A673 (cell line): ENCODE results near the gene NSMCE4A.
"Not testable (repeated sequence)": the region's sequence is repeated elsewhere in the genome, so short reads cannot be mapped to it uniquely, and the experiment has no call there.

Source experiments
- EZH2 ChIP-seq: fragments of 200-600 bp; sonication (generic); IDR thresholded peaks from 2 replicates; pipeline ENCODE4 v1.6.1; 2017; ENCODE audit warnings: borderline replicate concordance, low read depth, mild to moderate bottlenecking, mixed read lengths, antibody characterized with exemption, low read length; ENCODE audit not compliant: poor library complexity, severe bottlenecking
- TF ChIP-seq, protein P1 (sequence below): fragments of 300-800, 200-600 bp; sonication (generic); conservative IDR thresholded peaks from 2 replicates; pipeline ENCODE4 v1.5.1; 2017; ENCODE audit warnings: low read depth, mild to moderate bottlenecking, antibody characterized with exemption, low read length, moderate library complexity, mixed read lengths

DNA sequence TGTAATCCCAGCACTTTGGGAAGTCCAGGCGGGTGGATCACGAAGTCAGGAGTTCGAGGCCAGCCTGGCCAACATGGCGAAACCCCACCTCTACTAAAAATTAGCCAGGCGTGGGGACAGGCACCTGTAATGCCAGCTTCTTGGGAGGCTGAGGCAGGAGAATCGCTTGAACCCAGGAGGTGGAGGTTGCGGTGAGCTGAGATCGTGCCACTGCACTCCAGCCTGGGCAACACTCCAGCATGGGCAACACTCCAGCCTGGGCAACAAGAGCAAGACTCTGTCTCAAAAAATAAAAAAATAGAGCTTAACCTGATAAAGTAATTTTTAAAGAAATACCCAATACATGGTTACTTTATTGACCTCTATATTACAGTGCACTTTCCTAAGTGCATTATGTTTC lies 5.9 kb downstream of the NSMCE4A start:
- TF ChIP-seq EZH2 = not testable (repeated sequence)
- TF ChIP-seq, protein P1, sequence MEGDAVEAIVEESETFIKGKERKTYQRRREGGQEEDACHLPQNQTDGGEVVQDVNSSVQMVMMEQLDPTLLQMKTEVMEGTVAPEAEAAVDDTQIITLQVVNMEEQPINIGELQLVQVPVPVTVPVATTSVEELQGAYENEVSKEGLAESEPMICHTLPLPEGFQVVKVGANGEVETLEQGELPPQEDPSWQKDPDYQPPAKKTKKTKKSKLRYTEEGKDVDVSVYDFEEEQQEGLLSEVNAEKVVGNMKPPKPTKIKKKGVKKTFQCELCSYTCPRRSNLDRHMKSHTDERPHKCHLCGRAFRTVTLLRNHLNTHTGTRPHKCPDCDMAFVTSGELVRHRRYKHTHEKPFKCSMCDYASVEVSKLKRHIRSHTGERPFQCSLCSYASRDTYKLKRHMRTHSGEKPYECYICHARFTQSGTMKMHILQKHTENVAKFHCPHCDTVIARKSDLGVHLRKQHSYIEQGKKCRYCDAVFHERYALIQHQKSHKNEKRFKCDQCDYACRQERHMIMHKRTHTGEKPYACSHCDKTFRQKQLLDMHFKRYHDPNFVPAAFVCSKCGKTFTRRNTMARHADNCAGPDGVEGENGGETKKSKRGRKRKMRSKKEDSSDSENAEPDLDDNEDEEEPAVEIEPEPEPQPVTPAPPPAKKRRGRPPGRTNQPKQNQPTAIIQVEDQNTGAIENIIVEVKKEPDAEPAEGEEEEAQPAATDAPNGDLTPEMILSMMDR = not testable (repeated sequence)
